GM12878 (cell line): ENCODE data around the gene TNIP2. TPM values are rescaled to one million over a fixed set of nuclear protein-coding genes. Genes with fewer than 3 reads are reported as not detected.
A peak's percentile ranks its signal among the peaks of the same experiment; 100 is the strongest.

ENCODE experiments used
- BHLHE40 ChIP-seq, 2 experiments: fragments of 450-650 bp in 1 of 2; IDR thresholded peaks; 2 replicates each; pipeline ENCODE4 v1.6.1; 2011 to 2017; ENCODE audit warnings: low read depth in 2 of 2, borderline replicate concordance in 1 of 2, improper control_type of control experiment in 1 of 2, low read length in 1 of 2, mild to moderate bottlenecking in 1 of 2
- IKZF1 ChIP-seq: fragments of 450-650 bp; conservative IDR thresholded peaks from 2 replicates; pipeline ENCODE4 v1.6.1; 2017; ENCODE audit warnings: antibody characterized with exemption, mild to moderate bottlenecking
- MTA2 ChIP-seq: fragments of 450-650 bp; IDR thresholded peaks from 2 replicates; pipeline ENCODE4 v1.6.1; 2016; ENCODE audit warnings: low read depth, mild to moderate bottlenecking, moderate library complexity
- NBN ChIP-seq: fragments of 450-650 bp; IDR thresholded peaks from 2 replicates; pipeline ENCODE4 v1.6.1; 2016
- RUNX3 ChIP-seq: IDR thresholded peaks from 2 replicates; pipeline ENCODE4 v1.6.1; 2012; ENCODE audit warnings: low read length, inconsistent platforms
- SPI1 ChIP-seq: IDR thresholded peaks from 2 replicates; pipeline ENCODE4 v1.6.1; 2011; ENCODE audit warnings: low read depth, mild to moderate bottlenecking, low read length, moderate library complexity, borderline replicate concordance; ENCODE audit not compliant: insufficient read depth
- TCF12 ChIP-seq: IDR thresholded peaks from 2 replicates; pipeline ENCODE4 v1.6.1; 2011; ENCODE audit warnings: low read depth, mild to moderate bottlenecking, low read length
- polyA plus RNA-seq, 11 experiments: library from polyadenylated mRNA; depleted of rRNA in 4 of 11; unstranded in 6 of 11; stranded (reverse) in 5 of 11; fragments of >200 nt; fragmentation: Nextera tagmentation in 4 of 11; fragmentation: Illumina TruSeq in 1 of 11; extraction: Ambion mirVana in 4 of 11; extraction: Trizol in 1 of 11; gene quantifications; 1 replicate in 1 of 11; 2 replicates in 10 of 11; pipeline versions ENCODE4 v1.2.1 to v1.2.3, GENCODE V29; 2011 to 2016; ENCODE audit warnings: inconsistent platforms in 2 of 11, missing spikeins in 2 of 11, low read depth in 1 of 11
- total RNA-seq, 4 experiments: library from RNA; depleted of rRNA in 3 of 4; stranded (reverse); fragments of >200 nt in 3 of 4; fragmentation: Illumina TruSeq in 1 of 4; extraction: Trizol in 1 of 4; gene quantifications; 2 replicates each; pipeline versions ENCODE4 v1.2.1 to v1.2.3, GENCODE V29; 2013 to 2021
- TF ChIP-seq, protein P1 (sequence below): fragments of 450-650 bp; conservative IDR thresholded peaks from 2 replicates; pipeline ENCODE4 v1.6.1; 2017; ENCODE audit warnings: mild to moderate bottlenecking, moderate library complexity
- TF ChIP-seq, protein P2 (sequence below): IDR thresholded peaks from 2 replicates; pipeline ENCODE4 v1.6.1; 2011; ENCODE audit warnings: borderline replicate concordance, low read depth, mild to moderate bottlenecking, moderate library complexity, low read length; ENCODE audit not compliant: insufficient read depth, poor library complexity, severe bottlenecking

Gene TNIP2
- total and polyA plus RNA-seq, 10 of the 15 experiments (the other 5 are each of a cell fraction or from before 2014, with no cell fraction given): 1.4 to 64.9 (median 45.5) TPM

GRCh38 chr4:2734612-2735011 lies 21.5 kb downstream of the TNIP2 start (continued):
- TF ChIP-seq, protein P1, sequence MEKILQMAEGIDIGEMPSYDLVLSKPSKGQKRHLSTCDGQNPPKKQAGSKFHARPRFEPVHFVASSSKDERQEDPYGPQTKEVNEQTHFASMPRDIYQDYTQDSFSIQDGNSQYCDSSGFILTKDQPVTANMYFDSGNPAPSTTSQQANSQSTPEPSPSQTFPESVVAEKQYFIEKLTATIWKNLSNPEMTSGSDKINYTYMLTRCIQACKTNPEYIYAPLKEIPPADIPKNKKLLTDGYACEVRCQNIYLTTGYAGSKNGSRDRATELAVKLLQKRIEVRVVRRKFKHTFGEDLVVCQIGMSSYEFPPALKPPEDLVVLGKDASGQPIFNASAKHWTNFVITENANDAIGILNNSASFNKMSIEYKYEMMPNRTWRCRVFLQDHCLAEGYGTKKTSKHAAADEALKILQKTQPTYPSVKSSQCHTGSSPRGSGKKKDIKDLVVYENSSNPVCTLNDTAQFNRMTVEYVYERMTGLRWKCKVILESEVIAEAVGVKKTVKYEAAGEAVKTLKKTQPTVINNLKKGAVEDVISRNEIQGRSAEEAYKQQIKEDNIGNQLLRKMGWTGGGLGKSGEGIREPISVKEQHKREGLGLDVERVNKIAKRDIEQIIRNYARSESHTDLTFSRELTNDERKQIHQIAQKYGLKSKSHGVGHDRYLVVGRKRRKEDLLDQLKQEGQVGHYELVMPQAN: no peak
- peak; percentile 80 for TF ChIP-seq MTA2
- peak; percentile 68; the same call in 1 of the 2 replicates for TF ChIP-seq SPI1
- peak in 1 of 2 experiments; percentile 47; a peak in 1 of 4 replicates for TF ChIP-seq BHLHE40 (IDR thresholded peaks at IDR 0.05; ENCODE audit: borderline replicate concordance in 1 of 2, low read depth in 2 of 2, low read length in 1 of 2)
- peak; percentile 67 for TF ChIP-seq RUNX3
- no peak for TF ChIP-seq TCF12
- TF ChIP-seq, protein P2, sequence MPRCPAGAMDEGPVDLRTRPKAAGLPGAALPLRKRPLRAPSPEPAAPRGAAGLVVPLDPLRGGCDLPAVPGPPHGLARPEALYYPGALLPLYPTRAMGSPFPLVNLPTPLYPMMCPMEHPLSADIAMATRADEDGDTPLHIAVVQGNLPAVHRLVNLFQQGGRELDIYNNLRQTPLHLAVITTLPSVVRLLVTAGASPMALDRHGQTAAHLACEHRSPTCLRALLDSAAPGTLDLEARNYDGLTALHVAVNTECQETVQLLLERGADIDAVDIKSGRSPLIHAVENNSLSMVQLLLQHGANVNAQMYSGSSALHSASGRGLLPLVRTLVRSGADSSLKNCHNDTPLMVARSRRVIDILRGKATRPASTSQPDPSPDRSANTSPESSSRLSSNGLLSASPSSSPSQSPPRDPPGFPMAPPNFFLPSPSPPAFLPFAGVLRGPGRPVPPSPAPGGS: no peak
- TF ChIP-seq NBN: 0 out of 2 replicates have a peak, but pooled peaks have one; percentile 24
- TF ChIP-seq IKZF1: peak; percentile 61
- TF ChIP-seq, all 136 proteins: peak for 11
